Measurements from ENCODE around the gene CFAP157. TPM values are rescaled to one million over a fixed set of nuclear protein-coding genes. Genes with fewer than 3 reads are reported as not detected.

The CFAP157 gene
- total RNA-seq, 1 donor from 2014 or later = 0.85 TPM

GRCh38 chr9:127714020-127714750 lies 7.4 kb downstream of the CFAP157 start:
- DNase-seq (ENCODE audit: low spot score) = no peak
- Mint-ChIP-seq H3K9me3 (ENCODE audit: unreplicated experiment) (no peaks in the 10 kb centered on the region), H3K4me1 (ENCODE audit: unreplicated experiment) (peaks cover 3% of the 10 kb centered on the region), H3K36me3 (ENCODE audit: low read depth, unreplicated experiment) (no peaks in the 10 kb centered on the region), H3K27me3 (ENCODE audit: unreplicated experiment) (peaks cover 16% of the 10 kb centered on the region), H3K4me3 (ENCODE audit: unreplicated experiment) (peak overlapping the region; percentile 85), H3K27ac (ENCODE audit: unreplicated experiment) (peak overlapping the region; percentile 18)
- no peak for TF ChIP-seq CTCF (IDR thresholded peaks at IDR 0.05; ENCODE audit: unreplicated experiment)

DNA sequence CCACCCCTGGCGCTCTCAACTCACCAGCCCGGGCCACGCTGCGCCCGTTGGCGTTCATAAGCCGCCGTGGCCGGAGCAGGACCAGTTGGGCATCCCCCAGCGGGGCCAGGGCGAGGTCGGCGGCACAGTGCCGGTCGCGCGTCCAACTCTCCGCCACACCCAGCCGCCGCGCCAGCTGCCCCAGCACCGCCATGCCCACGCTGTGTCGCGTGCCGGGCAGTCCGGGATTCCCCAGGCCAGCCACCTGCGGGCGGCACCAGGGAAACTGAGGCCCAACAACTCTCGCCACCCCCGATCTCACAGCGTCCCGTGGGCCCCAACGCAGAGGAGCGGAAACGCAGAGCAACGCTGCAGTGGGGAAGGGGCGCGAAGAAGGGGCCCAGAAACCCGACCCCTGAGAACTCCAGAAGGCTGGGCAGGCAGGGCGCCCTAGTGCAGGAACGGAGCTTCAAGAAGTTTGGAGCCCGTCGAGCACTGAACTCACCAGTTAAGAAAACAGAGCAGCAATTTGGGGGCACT lies 8.2 kb downstream of the CFAP157 start:
- H3K27me3 Mint-ChIP-seq (ENCODE audit: unreplicated experiment) = peaks cover 20% of the 10 kb centered on the region
- H3K36me3 Mint-ChIP-seq (ENCODE audit: low read depth, unreplicated experiment) = no peaks in the 10 kb centered on the region
- peak; percentile 33 for DNase-seq (ENCODE audit: low spot score)
- H3K9me3 Mint-ChIP-seq (ENCODE audit: unreplicated experiment) = no peaks in the 10 kb centered on the region
- TF ChIP-seq CTCF (IDR thresholded peaks at IDR 0.05; ENCODE audit: unreplicated experiment) = no peak
- peaks cover 7% of the 10 kb centered on the region for H3K4me1 Mint-ChIP-seq (ENCODE audit: unreplicated experiment)
- peak overlapping the region; percentile 95 for H3K4me3 Mint-ChIP-seq (ENCODE audit: unreplicated experiment)
- peak overlapping the region; percentile 55 for H3K27ac Mint-ChIP-seq (ENCODE audit: unreplicated experiment)

- no peak for TF ChIP-seq CTCF (IDR thresholded peaks at IDR 0.05; ENCODE audit: unreplicated experiment)
- no peaks in the 10 kb centered on the region for H3K9me3 Mint-ChIP-seq (ENCODE audit: unreplicated experiment)
- peak within 1 kb of the TSS; percentile 86 for H3K27ac Mint-ChIP-seq (ENCODE audit: unreplicated experiment)
- H3K4me1 Mint-ChIP-seq (ENCODE audit: unreplicated experiment) = peaks cover 6% of the 10 kb centered on the region
- peak within 1 kb of the TSS; percentile 95 for H3K4me3 Mint-ChIP-seq (ENCODE audit: unreplicated experiment)
- no peaks in the 10 kb centered on the region for H3K36me3 Mint-ChIP-seq (ENCODE audit: low read depth, unreplicated experiment)
- DNase-seq (ENCODE audit: low spot score) = peak; percentile 96
- H3K27me3 Mint-ChIP-seq (ENCODE audit: unreplicated experiment) = peaks cover 15% of the 10 kb centered on the region
These were observed 8.9 kb downstream of the CFAP157 start, which contains the start of the genes PTRH1 and TTC16 for GRCh38 chr9:127715470-127716337. PTRH1 (minus strand) TSS chr9:127715663; CDS start chr9:127715639, 24 bp downstream. TTC16 (plus strand) TSS chr9:127716079; CDS start chr9:127716146, 67 bp downstream.

- Mint-ChIP-seq H3K27me3 (ENCODE audit: unreplicated experiment) (peaks cover 11% of the 10 kb centered on the region), H3K27ac (ENCODE audit: unreplicated experiment) (peak overlapping the region; percentile 86), H3K4me3 (ENCODE audit: unreplicated experiment) (peak overlapping the region; percentile 95), H3K9me3 (ENCODE audit: unreplicated experiment) (no peaks in the 10 kb centered on the region), H3K4me1 (ENCODE audit: unreplicated experiment) (peaks cover 6% of the 10 kb centered on the region), H3K36me3 (ENCODE audit: low read depth, unreplicated experiment) (no peaks in the 10 kb centered on the region)
- no peak for TF ChIP-seq CTCF (IDR thresholded peaks at IDR 0.05; ENCODE audit: unreplicated experiment)
- no peak for DNase-seq (ENCODE audit: low spot score)
These were observed 9.6 kb downstream of the CFAP157 start for GRCh38 chr9:127716412-127716811.

All from endothelial cell (in vitro differentiated cells).